Measurements from ENCODE around the gene ABHD6. TPM values are rescaled to one million over a fixed set of nuclear protein-coding genes. Genes with fewer than 3 reads are reported as not detected.
A peak's percentile ranks its signal among the peaks of the same experiment; 100 is the strongest.

ABHD6 gene
- total RNA-seq, 4 donors from 2014 or later = 36.5 to 69.7 (median 51.1) TPM

GRCh38 chr3:58210761-58211460, 26.7 kb upstream of the ABHD6 start, which contains the start of gene DNASE1L3:
Gene DNASE1L3, minus strand, starts transcription at chr3:58210972. Its CDS starts 66 bp downstream, at chr3:58210906.
- intact Hi-C loops (cut with DNase I; ENCODE audit: low total_unique reads) = no loop called here
- TF ChIP-seq CTCF (IDR thresholded peaks at IDR 0.05) (no peak), POLR2A (IDR thresholded peaks at IDR 0.05) (no peak)
- 50 to 60% methylated on average over 14 of the region's 14 CpGs for WGBS, 2 donors
- H3K4me3 ChIP-seq (ENCODE audit: low read depth, poor library complexity, severe bottlenecking) = no peak within 1 kb of the TSS
- DNase-seq (ENCODE audit: low spot score in 2 of 2) = no peak

GRCh38 chr3:58214484-58215316, 22.9 kb upstream of the ABHD6 start:
- peak; percentile 68 to 74 for DNase-seq (ENCODE audit: low spot score in 2 of 2)

GRCh38 chr3:58215317-58216025, 22.1 kb upstream of the ABHD6 start:
- 55 to 63% methylated on average over 10 of the region's 10 CpGs for WGBS, 2 donors
- peak in 1 of 2 donors; percentile 83 for DNase-seq (ENCODE audit: low spot score in 2 of 2)
- intact Hi-C loops (cut with DNase I; ENCODE audit: low total_unique reads) = no loop called here
- TF ChIP-seq POLR2A (IDR thresholded peaks at IDR 0.05) = no peak
- TF ChIP-seq CTCF (IDR thresholded peaks at IDR 0.05) = no peak
- no peak overlapping the region for H3K4me3 ChIP-seq (ENCODE audit: low read depth, poor library complexity, severe bottlenecking)

More at GRCh38 chr3:58214484-58215316, 22.9 kb upstream of the ABHD6 start:
- TF ChIP-seq CTCF (IDR thresholded peaks at IDR 0.05) (no peak), POLR2A (IDR thresholded peaks at IDR 0.05) (no peak)
- WGBS, 2 donors = 45 to 51% methylated on average over 7 of the region's 7 CpGs
- no peak overlapping the region for H3K4me3 ChIP-seq (ENCODE audit: low read depth, poor library complexity, severe bottlenecking)
- intact Hi-C loops (cut with DNase I; ENCODE audit: low total_unique reads) = no loop called here

GRCh38 chr3:58216496-58217195, 20.9 kb upstream of the ABHD6 start:
- WGBS, 2 donors = 60 to 61% methylated on average over 10 of the region's 10 CpGs
- H3K4me3 ChIP-seq (ENCODE audit: low read depth, poor library complexity, severe bottlenecking) = no peak overlapping the region
- TF ChIP-seq CTCF (IDR thresholded peaks at IDR 0.05) (no peak), POLR2A (IDR thresholded peaks at IDR 0.05) (no peak)
- DNase-seq (ENCODE audit: low spot score in 2 of 2) = peak in 1 of 2 donors; percentile 59
- intact Hi-C loops (cut with DNase I; ENCODE audit: low total_unique reads) = no loop called here

GRCh38 chr3:58217209-58217811, 20.3 kb upstream of the ABHD6 start:
- H3K4me3 ChIP-seq (ENCODE audit: low read depth, poor library complexity, severe bottlenecking) = no peak overlapping the region
- 17 to 24% methylated on average over 15 of the region's 15 CpGs for WGBS, 2 donors

More at GRCh38 chr3:58217209-58217811, 20.3 kb upstream of the ABHD6 start:
- TF ChIP-seq POLR2A (IDR thresholded peaks at IDR 0.05) (no peak), CTCF (IDR thresholded peaks at IDR 0.05) (peak in 1 of 3 donors; percentile 71)
- intact Hi-C loops (cut with DNase I; ENCODE audit: low total_unique reads) = no loop called here
- peak; percentile 73 to 92 for DNase-seq (ENCODE audit: low spot score in 2 of 2)
